Brain microvascular endothelial cell (primary cell): ENCODE data around the gene USF1.
"Not testable (repeated sequence)": the region's sequence is repeated elsewhere in the genome, so short reads cannot be mapped to it uniquely, and the experiment has no call there.

ENCODE experiments used
- DNase-seq: peaks from one replicate; pipeline ENCODE4 v3.0.0-alpha.2; 2020
- H3K27ac ChIP-seq: fragments of 250-450 bp; sonication (Bioruptor Pico); 2 replicates; pipeline ENCODE4 v1.5.1; 2020; ENCODE audit warnings: mild to moderate bottlenecking, moderate library complexity
- H3K27me3 ChIP-seq: fragments of 250-450 bp; sonication (Bioruptor Pico); replicated peaks from 2 replicates; pipeline ENCODE4 v1.5.1; 2020; ENCODE audit warnings: mild to moderate bottlenecking
- H3K36me3 ChIP-seq: fragments of 250-450 bp; sonication (Bioruptor Pico); replicated peaks from 2 replicates; pipeline ENCODE4 v1.5.1; 2020; ENCODE audit warnings: mild to moderate bottlenecking
- H3K4me3 ChIP-seq: 2 replicates; pipeline ENCODE4 v1.5.1; 2011; ENCODE audit warnings: low read depth, mild to moderate bottlenecking, control low read depth, low read length, moderate library complexity
- CTCF ChIP-seq: IDR thresholded peaks from 2 replicates; pipeline ENCODE4 v1.5.1; 2011; ENCODE audit warnings: low read depth, mild to moderate bottlenecking, moderate library complexity, low read length, control low read depth, inconsistent platforms; ENCODE audit errors: missing control alignments
- in situ Hi-C: cut with HindIII; loops from 2 replicates; pipeline ENCODE4 v1.10.0; 2017; ENCODE audit warnings: low sequenced_read_pairs, low pct_ligation_motif_present

The USF1 gene

GRCh38 chr1:161020509-161021164, 25.1 kb downstream of the USF1 start, which contains the start of gene F11R:
TSS of gene F11R (minus strand) at chr1:161021152. CDS start at chr1:161021073, 79 bp downstream.
- H3K36me3 ChIP-seq = no peaks in the 10 kb centered on the region
- peak within 1 kb of the TSS; percentile 60 for H3K4me3 ChIP-seq
- in situ Hi-C loops = no loop called here
- H3K27ac ChIP-seq = no peak within 1 kb of the TSS
- TF ChIP-seq CTCF = peak; percentile 22
- DNase-seq = no peak
- peaks cover 9% of the 10 kb centered on the region for H3K27me3 ChIP-seq

GRCh38 chr1:161019751-161020495, 25.9 kb downstream of the USF1 start:
- TF ChIP-seq CTCF = no peak
- no peak for DNase-seq
- no peak overlapping the region for H3K27ac ChIP-seq
- H3K36me3 ChIP-seq = no peaks in the 10 kb centered on the region
- H3K27me3 ChIP-seq = peaks cover 9% of the 10 kb centered on the region
- H3K4me3 ChIP-seq = peak overlapping the region; percentile 60
- in situ Hi-C loops = no loop called here

- DNase-seq, H3K27me3 ChIP-seq, H3K36me3 ChIP-seq, H3K4me3 ChIP-seq, H3K27ac ChIP-seq, in situ Hi-C loops: not testable (repeated sequence)
These were observed 26.6 kb downstream of the USF1 start for GRCh38 chr1:161019111-161019660.

GRCh38 chr1:161018631-161018930, 27.2 kb downstream of the USF1 start:
- in situ Hi-C loops = no loop called here
- Histone ChIP-seq H3K27me3 (peaks cover 9% of the 10 kb centered on the region), H3K4me3 (no peak overlapping the region), H3K36me3 (no peaks in the 10 kb centered on the region), H3K27ac (no peak overlapping the region)
- TF ChIP-seq CTCF = no peak
- DNase-seq = no peak

GRCh38 chr1:161017756-161018630, 27.8 kb downstream of the USF1 start:
- TF ChIP-seq CTCF = no peak
- H3K27me3 ChIP-seq = peaks cover 9% of the 10 kb centered on the region
- H3K27ac ChIP-seq = no peak overlapping the region
- H3K4me3 ChIP-seq = no peak overlapping the region
- no peak for DNase-seq
- no peaks in the 10 kb centered on the region for H3K36me3 ChIP-seq
- in situ Hi-C loops = no loop called here

- H3K27ac ChIP-seq, in situ Hi-C loops, H3K27me3 ChIP-seq, DNase-seq, H3K36me3 ChIP-seq, H3K4me3 ChIP-seq: not testable (repeated sequence)
These were observed 28.6 kb downstream of the USF1 start for GRCh38 chr1:161017181-161017580.

- DNase-seq, H3K36me3 ChIP-seq, H3K4me3 ChIP-seq, in situ Hi-C loops, H3K27me3 ChIP-seq, H3K27ac ChIP-seq: not testable (repeated sequence)
These were observed 29.1 kb downstream of the USF1 start for GRCh38 chr1:161016683-161017082.
